Endothelial cell of umbilical vein (primary cell): Measurements from ENCODE around the gene MAP4K2. TPM values are rescaled to one million over a fixed set of nuclear protein-coding genes. Genes with fewer than 3 reads are reported as not detected.

Experiments
- BruUV-seq: library from RNA; stranded (reverse); fragments of 400-500 nt; replicated peaks from 2 replicates; lab custom pipeline; 2021; lab: Mats Ljungman, UMichigan
- CTCF ChIA-PET: fragments of 300-600, 350-600 bp; sonication (Branson Sonifier 250); formaldehyde crosslinking; loops from one replicate; lab custom pipeline; 2021; ENCODE audit warnings: antibody characterized with exemption, inconsistent platforms; lab: Charles Lee
- POLR2A ChIA-PET: fragments of 300-600, 350-600 bp; sonication (Branson Sonifier 250); formaldehyde crosslinking; loops from one replicate; lab custom pipeline; 2021; ENCODE audit warnings: antibody characterized with exemption, inconsistent platforms; lab: Charles Lee
- DNase-seq: peaks from one replicate; pipeline ENCODE4 v3.0.0-alpha.2; 2011; ENCODE audit warnings: low read depth, low spot score
- FAIRE-seq: peaks from 2 replicates; lab custom pipeline; 2011; peaks lifted over from hg19 to GRCh38; lab: Jason Lieb, UNC
- H2AFZ ChIP-seq: 2 replicates; pipeline ENCODE4 v1.6.0; 2012; ENCODE audit warnings: low read depth, low read length, control low read depth, inconsistent platforms
- H3K27ac ChIP-seq: 2 replicates; pipeline ENCODE4 v1.5.1; 2011; ENCODE audit warnings: low read depth, mild to moderate bottlenecking, control low read depth, low read length, moderate library complexity; ENCODE audit not compliant: insufficient read depth
- H3K27me3 ChIP-seq, 2 experiments: 2 replicates each; pipeline versions ENCODE4 v1.6.0 to v1.6.1; 2011; ENCODE audit warnings: low read length in 2 of 2, mixed read lengths in 1 of 2; ENCODE audit not compliant: control insufficient read depth in 2 of 2, insufficient read depth in 2 of 2
- H3K36me3 ChIP-seq, 2 experiments: 2 replicates in 1 of 2; 3 replicates in 1 of 2; pipeline ENCODE4 v1.5.1; 2011; ENCODE audit warnings: low read length in 2 of 2, mild to moderate bottlenecking in 1 of 2, moderate library complexity in 1 of 2; ENCODE audit not compliant: control insufficient read depth in 2 of 2, insufficient read depth in 2 of 2; ENCODE audit errors: extremely low read depth in 1 of 2
- H3K4me1 ChIP-seq: 3 replicates; pipeline ENCODE4 v1.5.1; 2011; ENCODE audit warnings: mild to moderate bottlenecking, low read length; ENCODE audit not compliant: control insufficient read depth, insufficient read depth; ENCODE audit errors: extremely low read depth
- H3K4me2 ChIP-seq: 2 replicates; pipeline ENCODE4 v1.6.1; 2011; ENCODE audit warnings: low read length, control low read depth, mixed read lengths; ENCODE audit not compliant: insufficient read depth
- H3K4me3 ChIP-seq, 3 experiments: fragments of 200-600 bp in 1 of 3; sonication (generic), shearing (Covaris generic) in 1 of 3; replicated peaks in 1 of 3; 2 replicates each; pipeline ENCODE4 v1.5.1; 2011 to 2016; ENCODE audit warnings: control low read depth in 3 of 3, low read length in 3 of 3, mild to moderate bottlenecking in 2 of 3, inconsistent platforms in 1 of 3, low read depth in 1 of 3, moderate library complexity in 1 of 3; ENCODE audit not compliant: insufficient read depth in 1 of 3
- H3K79me2 ChIP-seq: 2 replicates; pipeline ENCODE4 v1.6.0; 2012; ENCODE audit warnings: low read length, inconsistent platforms; ENCODE audit not compliant: control insufficient read depth, insufficient read depth
- H3K9ac ChIP-seq: replicated peaks from 2 replicates; pipeline ENCODE3; 2011; ENCODE audit warnings: low read length, control low read depth; ENCODE audit not compliant: insufficient read depth; ENCODE audit errors: extremely low read depth
- H3K9me1 ChIP-seq: replicated peaks from 3 replicates; pipeline ENCODE4 v1.6.0; 2011; ENCODE audit warnings: mild to moderate bottlenecking, low read length; ENCODE audit not compliant: control insufficient read depth, insufficient read depth; ENCODE audit errors: extremely low read depth
- H3K9me3 ChIP-seq: replicated peaks from 2 replicates; pipeline ENCODE4 v1.5.1; 2012; ENCODE audit warnings: low read length, inconsistent platforms; ENCODE audit not compliant: control insufficient read depth, insufficient read depth
- H4K20me1 ChIP-seq: replicated peaks from 2 replicates; pipeline ENCODE3; 2011; ENCODE audit warnings: mild to moderate bottlenecking, low read length; ENCODE audit not compliant: control insufficient read depth, insufficient read depth; ENCODE audit errors: extremely low read depth
- EZH2 ChIP-seq: IDR thresholded peaks from 2 replicates; pipeline ENCODE4 v1.6.1; 2012; ENCODE audit warnings: borderline replicate concordance, low read depth, mild to moderate bottlenecking, moderate library complexity, low read length, inconsistent platforms; ENCODE audit not compliant: severe bottlenecking
- FOS ChIP-seq: IDR thresholded peaks from 2 replicates; pipeline ENCODE4 v1.6.1; 2011; ENCODE audit warnings: mild to moderate bottlenecking, low read length, moderate library complexity, borderline replicate concordance; ENCODE audit not compliant: insufficient read depth
- GATA2 ChIP-seq: IDR thresholded peaks from 2 replicates; pipeline ENCODE4 v1.7.0; 2011; ENCODE audit warnings: low read depth, mild to moderate bottlenecking, moderate library complexity, mixed read lengths, low read length; ENCODE audit not compliant: insufficient read length, insufficient read depth
- JUN ChIP-seq: IDR thresholded peaks from 2 replicates; pipeline ENCODE4 v1.6.1; 2011; ENCODE audit warnings: borderline replicate concordance, low read depth; ENCODE audit not compliant: insufficient read length, insufficient read depth
- MYC ChIP-seq: IDR thresholded peaks from one replicate; pipeline ENCODE4 v1.6.1; 2011; ENCODE audit warnings: mild to moderate bottlenecking, low read depth, low read length
- POLR2A ChIP-seq: IDR thresholded peaks from 2 replicates; pipeline ENCODE4 v1.6.1; 2012; ENCODE audit warnings: low read depth, mild to moderate bottlenecking, control low read depth, low read length
- POLR2AphosphoS5 ChIP-seq: IDR thresholded peaks from 2 replicates; pipeline ENCODE4 v1.6.1; 2012; ENCODE audit warnings: low read depth, mild to moderate bottlenecking, control low read depth, low read length, moderate library complexity; ENCODE audit not compliant: insufficient read depth
- dilution Hi-C: fragments of 300-500 bp; cut with MboI; formaldehyde crosslinking; loops from one replicate; pipeline ENCODE4 v1.15.0; 2019; ENCODE audit warnings: low sequenced_read_pairs; ENCODE audit not compliant: extremely low pct_ligation_motif_present
- intact Hi-C: fragments of 100-400 bp; cut with micrococcal nuclease; formaldehyde crosslinking; loops from one replicate; pipeline ENCODE4 v1.10.0; 2022
- polyA plus RNA-seq, 4 experiments: library from polyadenylated mRNA; depleted of rRNA in 3 of 4; stranded (reverse) in 3 of 4; unstranded in 1 of 4; fragments of >200 nt; gene quantifications; 2 replicates each; pipeline versions ENCODE4 v1.2.1 to v1.2.3, GENCODE V29; 2011 to 2012; ENCODE audit warnings: missing spikeins in 1 of 4
- total RNA-seq: library from RNA; stranded (reverse); gene quantifications from 2 replicates; pipeline ENCODE4 v1.2.3, GENCODE V29; 2021
- TF ChIP-seq, protein P1 (sequence below): IDR thresholded peaks from 2 replicates; pipeline ENCODE4 v1.6.1; 2011; ENCODE audit not compliant: insufficient read depth, insufficient read length
- TF ChIP-seq, protein P2 (sequence below), 2 donors: IDR thresholded peaks; 1 replicate in 1 of 2; 2 replicates in 1 of 2; pipeline ENCODE4 v1.5.1; 2011; ENCODE audit warnings: low read length in 2 of 2, mild to moderate bottlenecking in 2 of 2, moderate library complexity in 2 of 2, control low read depth in 1 of 2, inconsistent platforms in 1 of 2, low read depth in 1 of 2; ENCODE audit not compliant: insufficient read depth in 1 of 2; ENCODE audit errors: extremely low read depth in 1 of 2

The MAP4K2 gene
- total and polyA plus RNA-seq, 2 donors (not counting 3 experiments of a cell fraction or from before 2014, with no cell fraction given): 43.3 to 44.0 TPM

DNA sequence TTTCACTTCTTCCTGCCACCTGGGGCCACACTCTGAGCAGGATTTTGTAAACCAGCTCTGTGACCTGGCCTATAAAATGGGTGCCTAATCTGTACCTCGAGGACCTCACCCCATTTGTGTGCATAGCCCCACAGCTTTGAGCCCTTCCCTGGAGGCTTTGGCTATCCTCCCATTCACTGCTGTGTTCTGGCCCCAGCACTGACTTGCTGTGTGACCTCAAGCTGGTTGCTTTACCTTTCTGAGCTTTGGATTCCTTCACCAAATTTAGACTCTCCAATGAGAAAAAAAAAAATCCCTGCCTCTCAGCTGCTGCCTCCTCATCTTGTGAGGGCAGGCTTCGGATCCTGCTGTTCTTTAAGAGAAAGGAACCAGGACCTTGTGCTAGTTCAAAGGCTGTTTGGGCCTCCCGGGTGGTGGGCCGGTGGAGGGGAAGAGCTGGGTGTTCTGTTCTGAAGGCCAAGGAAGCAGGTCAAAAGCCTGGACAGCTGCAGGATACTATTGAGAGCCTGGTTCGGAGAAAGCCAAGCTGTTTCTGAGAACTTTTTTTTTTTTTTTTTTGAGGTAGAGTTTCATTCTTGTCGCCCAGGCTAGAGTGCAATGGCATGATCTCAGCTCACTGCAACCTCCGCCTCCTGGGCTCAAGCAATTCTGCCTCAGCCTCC, 42.1 kb downstream of the MAP4K2 start:
- Histone ChIP-seq H3K9me1 (no peaks in the 10 kb centered on the region), H3K27ac (no peak overlapping the region), H3K79me2 (peaks cover 5% of the 10 kb centered on the region), H3K4me2 (no peak overlapping the region), H3K9me3 (no peaks in the 10 kb centered on the region), H3K27me3 (no peaks in the 10 kb centered on the region), H4K20me1 (peaks cover 3% of the 10 kb centered on the region), H3K36me3 (peaks cover 21 to 27% of the 10 kb centered on the region in 2 experiments), H3K4me3 (no peak overlapping the region), H3K9ac (no peak overlapping the region), H3K4me1 (peaks cover 20% of the 10 kb centered on the region), H2AFZ (no peak overlapping the region)
- TF ChIP-seq, protein P1, sequence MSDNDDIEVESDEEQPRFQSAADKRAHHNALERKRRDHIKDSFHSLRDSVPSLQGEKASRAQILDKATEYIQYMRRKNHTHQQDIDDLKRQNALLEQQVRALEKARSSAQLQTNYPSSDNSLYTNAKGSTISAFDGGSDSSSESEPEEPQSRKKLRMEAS: no peak
- TF ChIP-seq JUN (no peak), POLR2AphosphoS5 (no peak), FOS (no peak), POLR2A (no peak), EZH2 (no peak), MYC (no peak), GATA2 (no peak)
- TF ChIP-seq, protein P2, sequence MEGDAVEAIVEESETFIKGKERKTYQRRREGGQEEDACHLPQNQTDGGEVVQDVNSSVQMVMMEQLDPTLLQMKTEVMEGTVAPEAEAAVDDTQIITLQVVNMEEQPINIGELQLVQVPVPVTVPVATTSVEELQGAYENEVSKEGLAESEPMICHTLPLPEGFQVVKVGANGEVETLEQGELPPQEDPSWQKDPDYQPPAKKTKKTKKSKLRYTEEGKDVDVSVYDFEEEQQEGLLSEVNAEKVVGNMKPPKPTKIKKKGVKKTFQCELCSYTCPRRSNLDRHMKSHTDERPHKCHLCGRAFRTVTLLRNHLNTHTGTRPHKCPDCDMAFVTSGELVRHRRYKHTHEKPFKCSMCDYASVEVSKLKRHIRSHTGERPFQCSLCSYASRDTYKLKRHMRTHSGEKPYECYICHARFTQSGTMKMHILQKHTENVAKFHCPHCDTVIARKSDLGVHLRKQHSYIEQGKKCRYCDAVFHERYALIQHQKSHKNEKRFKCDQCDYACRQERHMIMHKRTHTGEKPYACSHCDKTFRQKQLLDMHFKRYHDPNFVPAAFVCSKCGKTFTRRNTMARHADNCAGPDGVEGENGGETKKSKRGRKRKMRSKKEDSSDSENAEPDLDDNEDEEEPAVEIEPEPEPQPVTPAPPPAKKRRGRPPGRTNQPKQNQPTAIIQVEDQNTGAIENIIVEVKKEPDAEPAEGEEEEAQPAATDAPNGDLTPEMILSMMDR (IDR thresholded peaks at IDR 0.05; ENCODE audit: extremely low read depth in 1 of 2, insufficient read depth in 1 of 2, low read depth in 1 of 2, low read length in 2 of 2): no peak
- ChIA-PET POLR2A (no interaction called here), CTCF (interaction anchor here (1.2 to 1.6 kb wide), 3 partner anchors 12 to 18 kb away, joined by 3 to 6 read pairs (median 5); partner anchors contain the start of gene SF1)
- DNase-seq (no peak), FAIRE-seq (no peak)
- intact Hi-C loops: no loop called here
- dilution Hi-C loops: no loop called here
- no TSS peak for BruUV-seq
